Immature natural killer cell (primary cell): ENCODE data around the gene KIF1C. TPM values are rescaled to one million over a fixed set of nuclear protein-coding genes. Genes with fewer than 3 reads are reported as not detected.

Source experiments
- DNase-seq, 3 donors: peaks; one replicate each; pipeline ENCODE4 v3.0.0; 2022; ENCODE audit warnings: mixed read lengths in 1 of 3
- H3K27ac Mint-ChIP-seq, 6 donors: one replicate each; pipeline ENCODE4 v1.8.0; 2020; ENCODE audit warnings: mixed read lengths in 6 of 6, mild to moderate bottlenecking in 5 of 6, inconsistent platforms in 4 of 6, moderate library complexity in 3 of 6
- H3K27me3 Mint-ChIP-seq, 3 donors: one replicate each; pipeline ENCODE4 v1.8.0; 2020 to 2021; ENCODE audit warnings: low read depth in 3 of 3, mild to moderate bottlenecking in 3 of 3, mixed read lengths in 3 of 3, moderate library complexity in 3 of 3, inconsistent platforms in 1 of 3
- H3K36me3 Mint-ChIP-seq, 3 donors: one replicate each; pipeline ENCODE4 v1.8.0; 2020; ENCODE audit warnings: mixed read lengths in 3 of 3, inconsistent platforms in 2 of 3, mild to moderate bottlenecking in 2 of 3
- H3K4me1 Mint-ChIP-seq, 2 donors: one replicate each; pipeline ENCODE4 v1.8.0; 2020; ENCODE audit warnings: inconsistent platforms in 2 of 2, mild to moderate bottlenecking in 2 of 2, mixed read lengths in 2 of 2, moderate library complexity in 1 of 2
- H3K4me3 Mint-ChIP-seq, 5 donors: one replicate each; pipeline ENCODE4 v1.8.0; 2020; ENCODE audit warnings: mild to moderate bottlenecking in 5 of 5, mixed read lengths in 5 of 5, inconsistent platforms in 3 of 5, moderate library complexity in 3 of 5
- H3K9me3 Mint-ChIP-seq, 6 donors: one replicate each; pipeline ENCODE4 v1.8.0; 2020; ENCODE audit warnings: mild to moderate bottlenecking in 6 of 6, mixed read lengths in 6 of 6, inconsistent platforms in 4 of 6, moderate library complexity in 3 of 6
- polyA plus RNA-seq, 3 donors: library from polyadenylated mRNA; unstranded; fragments of 300-500 nt; fragmentation: Illumina TruSeq; gene quantifications; one replicate each; pipeline ENCODE4 v1.2.3, GENCODE V29; 2021

The KIF1C gene
- polyA plus RNA-seq, 3 donors from 2014 or later, result 0.76 to 5.7 (median 4.0) TPM

GRCh38 chr17:4959261-4959965 lies 38.3 kb upstream of the KIF1C start:
- H3K36me3 Mint-ChIP-seq, result peaks cover 0 to 9% (median 8%) of the 10 kb centered on the region in 3 donors
- no peaks in the 10 kb centered on the region for H3K9me3 Mint-ChIP-seq
- no peak overlapping the region for H3K27ac Mint-ChIP-seq
- peaks cover 0 to 3% of the 10 kb centered on the region in 2 donors for H3K4me1 Mint-ChIP-seq
- H3K4me3 Mint-ChIP-seq, result no peak overlapping the region
- H3K27me3 Mint-ChIP-seq, result no peaks in the 10 kb centered on the region
- DNase-seq, result no peak

- Mint-ChIP-seq H3K4me3 (no peak overlapping the region), H3K36me3 (peaks cover 0 to 9% (median 8%) of the 10 kb centered on the region in 3 donors), H3K4me1 (peaks cover 4 to 6% of the 10 kb centered on the region in 2 donors), H3K9me3 (no peaks in the 10 kb centered on the region), H3K27ac (peak overlapping the region in 1 of 6 donors; percentile 20), H3K27me3 (no peaks in the 10 kb centered on the region)
- no peak for DNase-seq
Measured at GRCh38 chr17:4960279-4960922, 37.3 kb upstream of the KIF1C start.

- H3K36me3 Mint-ChIP-seq, result peaks cover 4 to 9% (median 8%) of the 10 kb centered on the region in 3 donors
- H3K4me1 Mint-ChIP-seq, result peaks cover 13 to 14% of the 10 kb centered on the region in 2 donors
- peak overlapping the region; percentile 19 to 63 (median 44) for H3K4me3 Mint-ChIP-seq
- peaks cover 0 to 2% (median 0%) of the 10 kb centered on the region in 3 donors for H3K27me3 Mint-ChIP-seq
- no peak for DNase-seq
- H3K27ac Mint-ChIP-seq, result peak overlapping the region in 2 of 6 donors; percentile 56 to 64
- no peaks in the 10 kb centered on the region for H3K9me3 Mint-ChIP-seq
Measured at GRCh38 chr17:4965311-4965986, 32.3 kb upstream of the KIF1C start.

- Mint-ChIP-seq H3K4me3 (no peak overlapping the region), H3K27ac (peak overlapping the region in 3 of 6 donors; percentile 87 to 94 (median 89)), H3K4me1 (peaks cover 13 to 14% of the 10 kb centered on the region in 2 donors), H3K27me3 (peaks cover 0 to 2% (median 0%) of the 10 kb centered on the region in 3 donors), H3K9me3 (no peaks in the 10 kb centered on the region), H3K36me3 (peaks cover 0 to 9% (median 3%) of the 10 kb centered on the region in 3 donors)
- DNase-seq, result peak; percentile 98
Measured at GRCh38 chr17:4966844-4967538, 30.8 kb upstream of the KIF1C start.

- Mint-ChIP-seq H3K27ac (peak within 1 kb of the TSS in 3 of 6 donors; percentile 87 to 94 (median 89)), H3K4me1 (peaks cover 13 to 14% of the 10 kb centered on the region in 2 donors), H3K4me3 (no peak within 1 kb of the TSS), H3K36me3 (peaks cover 0 to 9% (median 3%) of the 10 kb centered on the region in 3 donors), H3K27me3 (peaks cover 0 to 2% (median 0%) of the 10 kb centered on the region in 3 donors), H3K9me3 (no peaks in the 10 kb centered on the region)
- DNase-seq, result peak; percentile 97 to 98 (median 98)
Measured at GRCh38 chr17:4967539-4968485, 29.9 kb upstream of the KIF1C start, which contains the start of gene SPAG7. Gene SPAG7, minus strand, starts transcription at chr17:4967817. Its CDS starts 13 bp downstream, at chr17:4967804.

GRCh38 chr17:4968486-4969046 lies 29.2 kb upstream of the KIF1C start:
- peaks cover 12 to 14% of the 10 kb centered on the region in 2 donors for H3K4me1 Mint-ChIP-seq
- H3K27me3 Mint-ChIP-seq, result peaks cover 0 to 2% (median 0%) of the 10 kb centered on the region in 3 donors
- no peak for DNase-seq
- no peak overlapping the region for H3K4me3 Mint-ChIP-seq
- peaks cover 0 to 9% (median 3%) of the 10 kb centered on the region in 3 donors for H3K36me3 Mint-ChIP-seq
- H3K9me3 Mint-ChIP-seq, result no peaks in the 10 kb centered on the region
- no peak overlapping the region for H3K27ac Mint-ChIP-seq

- H3K27ac Mint-ChIP-seq, result peak overlapping the region in 2 of 6 donors; percentile 34 to 68
- peaks cover 0 to 2% (median 0%) of the 10 kb centered on the region in 3 donors for H3K27me3 Mint-ChIP-seq
- H3K4me1 Mint-ChIP-seq, result peaks cover 14% of the 10 kb centered on the region in 2 donors
- no peaks in the 10 kb centered on the region for H3K9me3 Mint-ChIP-seq
- DNase-seq, result no peak
- H3K36me3 Mint-ChIP-seq, result peaks cover 0 to 9% (median 3%) of the 10 kb centered on the region in 3 donors
- no peak overlapping the region for H3K4me3 Mint-ChIP-seq
Measured at GRCh38 chr17:4969047-4969550, 28.7 kb upstream of the KIF1C start.

- no peak for DNase-seq
- peaks cover 0 to 2% (median 0%) of the 10 kb centered on the region in 3 donors for H3K27me3 Mint-ChIP-seq
- H3K27ac Mint-ChIP-seq, result peak overlapping the region in 2 of 6 donors; percentile 34 to 68
- H3K9me3 Mint-ChIP-seq, result no peaks in the 10 kb centered on the region
- H3K4me3 Mint-ChIP-seq, result peak overlapping the region in 2 of 5 donors; percentile 47 to 57
- peaks cover 14% of the 10 kb centered on the region in 2 donors for H3K4me1 Mint-ChIP-seq
- peaks cover 4 to 12% (median 7%) of the 10 kb centered on the region in 3 donors for H3K36me3 Mint-ChIP-seq
Measured at GRCh38 chr17:4969551-4970173, 28.1 kb upstream of the KIF1C start.

GRCh38 chr17:4970273-4970672 lies 27.5 kb upstream of the KIF1C start:
- DNase-seq, result no peak
- H3K4me3 Mint-ChIP-seq, result peak overlapping the region in 2 of 5 donors; percentile 9 to 27

GRCh38 chr17:4971826-4972225 lies 25.9 kb upstream of the KIF1C start:
- no peak overlapping the region for H3K4me3 Mint-ChIP-seq
- peaks cover 0 to 2% of the 10 kb centered on the region in 2 donors for H3K4me1 Mint-ChIP-seq
- H3K36me3 Mint-ChIP-seq, result peaks cover 12 to 15% (median 12%) of the 10 kb centered on the region in 3 donors
- peak overlapping the region in 1 of 6 donors; percentile 57 for H3K27ac Mint-ChIP-seq
- no peak for DNase-seq
- H3K9me3 Mint-ChIP-seq, result no peaks in the 10 kb centered on the region
- H3K27me3 Mint-ChIP-seq, result no peaks in the 10 kb centered on the region

More at GRCh38 chr17:4970273-4970672, 27.5 kb upstream of the KIF1C start:
- Mint-ChIP-seq H3K4me1 (peaks cover 11 to 13% of the 10 kb centered on the region in 2 donors), H3K36me3 (peaks cover 7 to 12% (median 9%) of the 10 kb centered on the region in 3 donors), H3K27me3 (peaks cover 0 to 2% (median 0%) of the 10 kb centered on the region in 3 donors), H3K9me3 (no peaks in the 10 kb centered on the region), H3K27ac (peak overlapping the region in 3 of 6 donors; percentile 26 to 70 (median 31))

- Mint-ChIP-seq H3K27ac (peak overlapping the region in 1 of 6 donors; percentile 45), H3K4me3 (no peak overlapping the region), H3K4me1 (peaks cover 0 to 2% of the 10 kb centered on the region in 2 donors), H3K36me3 (peaks cover 12 to 19% (median 12%) of the 10 kb centered on the region in 3 donors), H3K27me3 (no peaks in the 10 kb centered on the region), H3K9me3 (no peaks in the 10 kb centered on the region)
- DNase-seq, result no peak
Measured at GRCh38 chr17:4972322-4972721, 25.4 kb upstream of the KIF1C start.
